ENCODE results near the gene SEC63.

Gene SEC63

GRCh38 chr6:107988570-107988969, 30.6 kb upstream of the SEC63 start:
- ATAC-seq = no peak
- TF ChIP-seq TCF4 (CRISPR knock-in tag; IDR thresholded peaks at IDR 0.05; ENCODE audit: borderline replicate concordance) = no peak
- no peak for TF ChIP-seq ZFP30 (CRISPR knock-in tag; IDR thresholded peaks at IDR 0.05)
- TF ChIP-seq ARNTL (CRISPR knock-in tag; IDR thresholded peaks at IDR 0.05; ENCODE audit: borderline replicate concordance, low read depth) = no peak
- no peak for TF ChIP-seq CSRNP3 (CRISPR knock-in tag; IDR thresholded peaks at IDR 0.05)
- TF ChIP-seq PATZ1 (CRISPR knock-in tag; IDR thresholded peaks at IDR 0.05; ENCODE audit: borderline replicate concordance) = no peak
- TF ChIP-seq TSHZ2 (CRISPR knock-in tag; IDR thresholded peaks at IDR 0.05) = no peak
- no peak for TF ChIP-seq POU6F1 (CRISPR knock-in tag; IDR thresholded peaks at IDR 0.05; ENCODE audit: borderline replicate concordance, low read depth)
- TF ChIP-seq TOX (CRISPR knock-in tag; IDR thresholded peaks at IDR 0.05; ENCODE audit: borderline replicate concordance) = no peak

- TF ChIP-seq ZNF565 (CRISPR knock-in tag; conservative IDR thresholded peaks at IDR 0.05; ENCODE audit: low read depth) (no peak), ZNF70 (CRISPR knock-in tag; IDR thresholded peaks at IDR 0.05) (no peak), ZNF8 (CRISPR knock-in tag; IDR thresholded peaks at IDR 0.05) (no peak), GLIS3 (CRISPR knock-in tag; IDR thresholded peaks at IDR 0.05) (no peak), BACH2 (CRISPR knock-in tag; IDR thresholded peaks at IDR 0.05; ENCODE audit: borderline replicate concordance) (no peak), ZFP30 (CRISPR knock-in tag; IDR thresholded peaks at IDR 0.05) (no peak), RARB (CRISPR knock-in tag; IDR thresholded peaks at IDR 0.05) (no peak), OSR1 (CRISPR knock-in tag; IDR thresholded peaks at IDR 0.05) (no peak), SNAI2 (CRISPR knock-in tag; IDR thresholded peaks at IDR 0.05) (no peak), ISL1 (CRISPR knock-in tag; IDR thresholded peaks at IDR 0.05) (no peak), ZC3H10 (CRISPR knock-in tag; IDR thresholded peaks at IDR 0.05) (no peak), TCF4 (CRISPR knock-in tag; IDR thresholded peaks at IDR 0.05; ENCODE audit: borderline replicate concordance) (no peak), PATZ1 (CRISPR knock-in tag; IDR thresholded peaks at IDR 0.05; ENCODE audit: borderline replicate concordance) (no peak)
- ATAC-seq = no peak
Measured at GRCh38 chr6:107987805-107988204, 29.8 kb upstream of the SEC63 start.

GRCh38 chr6:107985701-107986100, 27.7 kb upstream of the SEC63 start:
- no peak for ATAC-seq
- no peak for TF ChIP-seq ZFP30 (CRISPR knock-in tag; IDR thresholded peaks at IDR 0.05)
- no peak for TF ChIP-seq PATZ1 (CRISPR knock-in tag; IDR thresholded peaks at IDR 0.05; ENCODE audit: borderline replicate concordance)
- TF ChIP-seq POU6F1 (CRISPR knock-in tag; IDR thresholded peaks at IDR 0.05; ENCODE audit: borderline replicate concordance, low read depth) = no peak
- TF ChIP-seq GLIS3 (CRISPR knock-in tag; IDR thresholded peaks at IDR 0.05) = no peak
- TF ChIP-seq OSR1 (CRISPR knock-in tag; IDR thresholded peaks at IDR 0.05) = no peak
- TF ChIP-seq CREB5 (CRISPR knock-in tag; IDR thresholded peaks at IDR 0.05; ENCODE audit: low read depth) = no peak
- TF ChIP-seq TCF4 (CRISPR knock-in tag; IDR thresholded peaks at IDR 0.05; ENCODE audit: borderline replicate concordance) = no peak
- no peak for TF ChIP-seq ZNF565 (CRISPR knock-in tag; conservative IDR thresholded peaks at IDR 0.05; ENCODE audit: low read depth)
- TF ChIP-seq BACH2 (CRISPR knock-in tag; IDR thresholded peaks at IDR 0.05; ENCODE audit: borderline replicate concordance) = no peak
- TF ChIP-seq ZC3H10 (CRISPR knock-in tag; IDR thresholded peaks at IDR 0.05) = no peak
- TF ChIP-seq ZNF8 (CRISPR knock-in tag; IDR thresholded peaks at IDR 0.05) = no peak
- TF ChIP-seq ARNTL (CRISPR knock-in tag; IDR thresholded peaks at IDR 0.05; ENCODE audit: borderline replicate concordance, low read depth) = no peak

Data from SK-N-SH treated with all-trans-retinoic acid at 6 μM for 48 hours (cell line).